K562 (cell line): ENCODE data around the gene ANGEL2. TPM values are rescaled to one million over a fixed set of nuclear protein-coding genes. Genes with fewer than 3 reads are reported as not detected.

Source experiments
- BACH1 ChIP-seq: fragments of 200-800 bp; sonication (Bioruptor generic); IDR thresholded peaks from 2 replicates; pipeline ENCODE4 v1.6.1; 2016; ENCODE audit warnings: missing genetic modification characterization, missing compliant biosample characterization
- C11orf30 ChIP-seq: fragments of 450-650 bp; IDR thresholded peaks from 2 replicates; pipeline ENCODE4 v1.6.1; 2016; ENCODE audit warnings: low read depth, mild to moderate bottlenecking
- DEAF1 ChIP-seq: fragments of 450-650 bp; formaldehyde crosslinking; IDR thresholded peaks from 2 replicates; pipeline ENCODE4 v1.4.0; 2020; ENCODE audit warnings: mild to moderate bottlenecking, moderate library complexity
- HMBOX1 ChIP-seq: sonication (generic); IDR thresholded peaks from 2 replicates; pipeline ENCODE4 v1.6.1; 2016
- MAFG ChIP-seq: fragments of 450-650 bp; conservative IDR thresholded peaks from 2 replicates; pipeline ENCODE4 v1.6.1; 2016; ENCODE audit warnings: missing genetic modification characterization, missing compliant biosample characterization
- MBD1 ChIP-seq: fragments of 250-450 bp; sonication (Bioruptor Pico); IDR thresholded peaks from 2 replicates; pipeline ENCODE4 v1.8.0; 2022; ENCODE audit warnings: inconsistent platforms
- ZNF212 ChIP-seq: fragments of 450-650 bp; formaldehyde crosslinking; IDR thresholded peaks from 2 replicates; pipeline ENCODE4 v1.4.0; 2020; ENCODE audit warnings: mild to moderate bottlenecking
- ZNF316 ChIP-seq: fragments of 450-650 bp; IDR thresholded peaks from 2 replicates; pipeline ENCODE4 v1.6.1; 2016
- polyA plus RNA-seq, 8 experiments: library from polyadenylated mRNA; depleted of rRNA in 4 of 8; stranded (reverse) in 5 of 8; unstranded in 3 of 8; fragments of >200 nt; fragmentation: Nextera tagmentation in 2 of 8; fragmentation: Illumina TruSeq in 1 of 8; extraction: Ambion mirVana in 2 of 8; extraction: Trizol in 1 of 8; gene quantifications; 2 replicates each; pipeline versions ENCODE4 v1.2.1 to v1.2.3, GENCODE V29; 2011 to 2014; ENCODE audit warnings: inconsistent platforms in 1 of 8, missing spikeins in 1 of 8
- total RNA-seq, 7 experiments: library from RNA; depleted of rRNA in 6 of 7; stranded (reverse); fragments of >200 nt in 6 of 7; fragmentation: Illumina TruSeq in 2 of 7; extraction: Trizol in 2 of 7; gene quantifications; 2 replicates each; pipeline versions ENCODE4 v1.2.1 to v1.2.3, GENCODE V29; 2011 to 2021; ENCODE audit warnings: low replicate concordance in 1 of 7
- TF ChIP-seq, protein P1 (sequence below): fragments of 150-350 bp; IDR thresholded peaks from 2 replicates; pipeline ENCODE4 v1.6.1; 2014; ENCODE audit warnings: low read depth, mild to moderate bottlenecking, low read length, borderline replicate concordance
- TF ChIP-seq, protein P2 (sequence below): fragments of 450-650 bp; IDR thresholded peaks from 2 replicates; pipeline ENCODE4 v1.6.1; 2018; ENCODE audit warnings: mild to moderate bottlenecking, low read depth; ENCODE audit not compliant: partially characterized antibody
- TF ChIP-seq, protein P3 (sequence below): sonication (generic); formaldehyde crosslinking; IDR thresholded peaks from 2 replicates; pipeline ENCODE4 v1.8.1; 2023; ENCODE audit warnings: mild to moderate bottlenecking, missing genetic modification reagents

The ANGEL2 gene
- total and polyA plus RNA-seq, 9 of the 15 experiments (the other 6 are each of a cell fraction or from before 2014, with no cell fraction given), result 6.8 to 34.6 (median 26.2) TPM

GRCh38 chr1:212987702-212988322, 27.9 kb downstream of the ANGEL2 start (continued):
- TF ChIP-seq MBD1 (CRISPR knock-in tag) (no peak), MAFG (peak; percentile 67), ZNF316 (peak; percentile 73), DEAF1 (CRISPR knock-in tag) (no peak), C11orf30 (peak; percentile 51; the same call in 1 of the 2 replicates), ZNF212 (CRISPR knock-in tag) (no peak), BACH1 (no peak), HMBOX1 (no peak)
- TF ChIP-seq, protein P1, sequence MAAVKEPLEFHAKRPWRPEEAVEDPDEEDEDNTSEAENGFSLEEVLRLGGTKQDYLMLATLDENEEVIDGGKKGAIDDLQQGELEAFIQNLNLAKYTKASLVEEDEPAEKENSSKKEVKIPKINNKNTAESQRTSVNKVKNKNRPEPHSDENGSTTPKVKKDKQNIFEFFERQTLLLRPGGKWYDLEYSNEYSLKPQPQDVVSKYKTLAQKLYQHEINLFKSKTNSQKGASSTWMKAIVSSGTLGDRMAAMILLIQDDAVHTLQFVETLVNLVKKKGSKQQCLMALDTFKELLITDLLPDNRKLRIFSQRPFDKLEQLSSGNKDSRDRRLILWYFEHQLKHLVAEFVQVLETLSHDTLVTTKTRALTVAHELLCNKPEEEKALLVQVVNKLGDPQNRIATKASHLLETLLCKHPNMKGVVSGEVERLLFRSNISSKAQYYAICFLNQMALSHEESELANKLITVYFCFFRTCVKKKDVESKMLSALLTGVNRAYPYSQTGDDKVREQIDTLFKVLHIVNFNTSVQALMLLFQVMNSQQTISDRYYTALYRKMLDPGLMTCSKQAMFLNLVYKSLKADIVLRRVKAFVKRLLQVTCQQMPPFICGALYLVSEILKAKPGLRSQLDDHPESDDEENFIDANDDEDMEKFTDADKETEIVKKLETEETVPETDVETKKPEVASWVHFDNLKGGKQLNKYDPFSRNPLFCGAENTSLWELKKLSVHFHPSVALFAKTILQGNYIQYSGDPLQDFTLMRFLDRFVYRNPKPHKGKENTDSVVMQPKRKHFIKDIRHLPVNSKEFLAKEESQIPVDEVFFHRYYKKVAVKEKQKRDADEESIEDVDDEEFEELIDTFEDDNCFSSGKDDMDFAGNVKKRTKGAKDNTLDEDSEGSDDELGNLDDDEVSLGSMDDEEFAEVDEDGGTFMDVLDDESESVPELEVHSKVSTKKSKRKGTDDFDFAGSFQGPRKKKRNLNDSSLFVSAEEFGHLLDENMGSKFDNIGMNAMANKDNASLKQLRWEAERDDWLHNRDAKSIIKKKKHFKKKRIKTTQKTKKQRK, result no peak
- TF ChIP-seq, protein P2, sequence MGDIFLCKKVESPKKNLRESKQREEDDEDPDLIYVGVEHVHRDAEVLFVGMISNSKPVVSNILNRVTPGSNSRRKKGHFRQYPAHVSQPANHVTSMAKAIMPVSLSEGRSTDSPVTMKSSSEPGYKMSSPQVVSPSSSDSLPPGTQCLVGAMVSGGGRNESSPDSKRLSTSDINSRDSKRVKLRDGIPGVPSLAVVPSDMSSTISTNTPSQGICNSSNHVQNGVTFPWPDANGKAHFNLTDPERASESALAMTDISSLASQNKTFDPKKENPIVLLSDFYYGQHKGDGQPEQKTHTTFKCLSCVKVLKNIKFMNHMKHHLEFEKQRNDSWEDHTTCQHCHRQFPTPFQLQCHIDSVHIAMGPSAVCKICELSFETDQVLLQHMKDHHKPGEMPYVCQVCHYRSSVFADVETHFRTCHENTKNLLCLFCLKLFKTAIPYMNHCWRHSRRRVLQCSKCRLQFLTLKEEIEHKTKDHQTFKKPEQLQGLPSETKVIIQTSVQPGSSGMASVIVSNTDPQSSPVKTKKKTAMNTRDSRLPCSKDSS, result no peak
- TF ChIP-seq, protein P3, sequence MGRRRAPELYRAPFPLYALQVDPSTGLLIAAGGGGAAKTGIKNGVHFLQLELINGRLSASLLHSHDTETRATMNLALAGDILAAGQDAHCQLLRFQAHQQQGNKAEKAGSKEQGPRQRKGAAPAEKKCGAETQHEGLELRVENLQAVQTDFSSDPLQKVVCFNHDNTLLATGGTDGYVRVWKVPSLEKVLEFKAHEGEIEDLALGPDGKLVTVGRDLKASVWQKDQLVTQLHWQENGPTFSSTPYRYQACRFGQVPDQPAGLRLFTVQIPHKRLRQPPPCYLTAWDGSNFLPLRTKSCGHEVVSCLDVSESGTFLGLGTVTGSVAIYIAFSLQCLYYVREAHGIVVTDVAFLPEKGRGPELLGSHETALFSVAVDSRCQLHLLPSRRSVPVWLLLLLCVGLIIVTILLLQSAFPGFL (CRISPR knock-in tag), result no peak
